H54 (cell line): ENCODE data around the gene C1QTNF6.
"Not testable (repeated sequence)": the region's sequence is repeated elsewhere in the genome, so short reads cannot be mapped to it uniquely, and the experiment has no call there.

Source experiments
- DNase-seq: peaks from one replicate; pipeline ENCODE4 v3.0.0; 2011; ENCODE audit warnings: low spot score, mixed read lengths; ENCODE audit not compliant: insufficient read length
- FAIRE-seq: peaks from 3 replicates; lab custom pipeline; 2011; peaks lifted over from hg19 to GRCh38; lab: Jason Lieb, UNC
- POLR2A ChIP-seq: IDR thresholded peaks from 2 replicates; pipeline ENCODE4 v1.6.1; 2011; ENCODE audit warnings: low read depth, mild to moderate bottlenecking, low read length

C1QTNF6 gene

DNA sequence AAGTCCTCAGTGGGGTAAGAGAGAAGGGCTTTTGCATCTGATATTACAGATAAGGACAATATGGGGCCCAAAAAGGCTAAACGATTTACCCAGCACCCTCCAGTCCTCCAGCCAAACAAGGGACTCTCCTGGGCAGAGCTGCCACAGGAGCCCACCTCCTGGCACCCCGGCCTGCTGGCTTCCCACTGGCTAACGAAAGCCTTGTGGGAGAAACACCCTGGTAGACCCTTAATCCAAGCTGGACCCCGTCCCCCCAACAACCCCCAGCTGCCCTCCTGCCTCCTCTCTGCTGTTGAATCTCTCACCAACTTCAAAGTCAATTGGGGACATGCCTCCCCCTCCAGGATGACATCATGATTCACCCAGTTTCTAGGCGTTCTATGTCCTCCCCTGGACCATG lies 10.8 kb downstream of the C1QTNF6 start:
- no peak for TF ChIP-seq POLR2A
- DNase-seq = no peak
- FAIRE-seq = no peak

GRCh38 chr22:37176464-37177061 lies 11.5 kb downstream of the C1QTNF6 start:
- TF ChIP-seq POLR2A = no peak
- DNase-seq (no peak), FAIRE-seq (no peak)

DNA sequence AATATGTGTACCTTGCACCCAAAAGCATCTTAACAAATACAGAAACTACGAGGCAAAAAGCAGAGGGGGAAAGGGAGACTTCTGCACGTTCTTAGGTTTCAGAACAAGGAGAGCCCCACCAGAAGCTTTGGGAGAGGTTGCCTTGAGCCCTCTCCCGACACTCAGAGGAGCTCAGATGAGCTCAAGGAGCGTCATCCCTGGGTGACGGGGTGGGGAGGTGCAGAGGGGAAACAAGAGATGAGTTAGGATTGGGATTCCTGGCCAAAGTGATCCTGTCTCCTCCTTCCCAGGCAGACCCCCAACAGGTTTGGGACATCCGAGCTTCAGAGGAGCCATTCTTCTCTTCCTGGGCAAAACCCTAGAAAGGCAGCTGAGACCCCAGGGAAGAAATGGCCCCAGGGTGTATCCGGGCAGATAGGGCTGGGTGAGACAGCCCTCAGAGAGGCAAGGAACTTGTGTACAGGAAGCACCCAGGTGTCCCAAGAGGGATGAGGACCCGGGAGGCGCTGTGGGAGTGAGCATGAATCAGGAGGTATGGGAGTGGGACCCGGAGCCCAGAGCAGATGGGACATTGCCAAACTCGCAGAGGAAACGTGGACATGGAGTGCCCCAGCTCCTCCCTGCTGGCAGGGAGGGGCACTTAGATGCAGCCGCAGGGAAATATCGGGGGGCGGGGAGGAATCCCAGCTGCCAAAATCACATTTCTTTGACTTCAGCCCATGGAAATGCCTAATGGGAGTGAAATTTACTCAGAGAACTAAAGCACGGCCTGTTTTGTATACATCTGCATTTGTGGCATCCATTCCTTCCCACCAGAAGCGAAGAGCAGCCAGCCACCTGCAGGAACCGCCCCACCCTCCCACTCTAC lies 12.4 kb downstream of the C1QTNF6 start:
- DNase-seq (no peak), FAIRE-seq (no peak)
- TF ChIP-seq POLR2A = no peak

DNA sequence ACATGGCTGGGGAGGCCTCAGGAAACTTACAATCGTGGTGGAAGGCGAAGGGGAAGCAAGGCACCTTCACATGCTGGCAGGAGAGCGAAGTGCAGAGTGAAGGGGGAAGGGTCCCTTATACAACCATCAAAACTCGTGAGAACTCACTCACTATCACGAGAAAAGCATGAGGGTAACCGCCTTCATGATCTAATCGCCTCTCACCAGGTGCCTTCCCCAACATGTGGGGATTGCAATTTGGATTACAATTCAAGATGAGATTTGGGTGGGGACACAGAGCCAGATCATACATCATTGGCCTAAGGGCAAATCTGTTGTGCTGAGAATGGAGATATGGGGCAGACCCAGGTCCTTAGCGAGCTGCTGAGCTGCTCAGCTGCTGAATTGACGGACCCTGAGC lies 13.1 kb downstream of the C1QTNF6 start:
- TF ChIP-seq POLR2A = no peak
- DNase-seq = no peak
- no peak for FAIRE-seq

DNA sequence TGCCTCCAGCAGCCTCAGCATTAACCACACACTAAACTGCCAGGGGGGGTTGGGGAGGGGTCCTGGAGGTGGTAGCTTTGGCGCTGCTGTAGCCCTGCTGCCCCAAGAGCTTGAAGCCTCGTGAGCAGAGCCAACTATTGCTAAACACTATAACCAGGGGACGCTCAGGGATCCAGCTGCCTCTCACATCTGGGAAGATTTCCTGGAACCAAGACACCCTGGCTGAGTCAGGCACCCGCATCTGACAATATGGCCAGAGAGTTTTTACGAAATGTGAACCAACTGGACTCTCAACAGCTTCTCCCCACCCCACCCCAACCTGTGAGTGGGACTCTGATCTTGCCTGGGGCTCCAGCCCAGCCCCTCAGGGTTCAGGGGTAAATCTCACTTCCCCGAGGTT lies 14.3 kb downstream of the C1QTNF6 start:
- FAIRE-seq (no peak), DNase-seq (no peak)
- TF ChIP-seq POLR2A = no peak

- DNase-seq (no peak), FAIRE-seq (no peak)
- no peak for TF ChIP-seq POLR2A
Observed at GRCh38 chr22:37172266-37173245, 15.5 kb downstream of the C1QTNF6 start.

GRCh38 chr22:37171662-37172061 lies 16.4 kb downstream of the C1QTNF6 start:
- TF ChIP-seq POLR2A = no peak
- DNase-seq (no peak), FAIRE-seq (no peak)

DNA sequence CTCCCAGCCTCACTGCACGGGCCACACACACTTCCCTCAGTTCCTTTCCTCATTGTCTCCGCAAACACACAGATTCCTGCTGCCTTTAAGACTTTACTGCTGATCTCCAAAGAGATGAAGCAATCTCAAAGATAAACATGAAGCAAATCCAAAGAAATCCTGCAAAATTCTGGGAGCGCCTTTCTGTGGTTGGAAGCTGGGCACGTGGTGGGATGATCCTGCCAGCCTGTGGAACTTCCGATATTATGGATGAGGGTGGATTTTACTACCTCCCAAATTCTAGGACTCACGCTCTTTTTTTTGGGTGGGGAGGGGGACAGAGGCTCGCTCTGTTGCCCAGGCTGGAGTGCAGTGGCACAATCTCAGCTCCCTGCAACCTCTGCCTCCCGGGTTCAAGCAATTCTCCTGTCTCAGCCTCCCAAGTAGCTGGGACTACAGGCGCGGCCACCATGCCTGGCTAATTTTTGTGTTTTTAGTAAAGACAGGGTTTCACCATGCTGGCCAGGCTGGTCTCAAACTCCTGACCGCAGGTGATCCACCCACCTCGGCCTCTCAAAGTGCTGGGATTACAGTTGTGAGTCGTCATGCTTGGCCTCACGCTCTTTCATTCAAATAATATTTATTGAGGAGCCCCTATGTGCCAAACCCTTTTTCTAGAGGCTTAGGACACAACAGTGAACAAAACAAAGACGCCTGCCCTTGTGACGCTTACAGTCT lies 17.2 kb downstream of the C1QTNF6 start:
- FAIRE-seq, DNase-seq: not testable (repeated sequence)

DNA sequence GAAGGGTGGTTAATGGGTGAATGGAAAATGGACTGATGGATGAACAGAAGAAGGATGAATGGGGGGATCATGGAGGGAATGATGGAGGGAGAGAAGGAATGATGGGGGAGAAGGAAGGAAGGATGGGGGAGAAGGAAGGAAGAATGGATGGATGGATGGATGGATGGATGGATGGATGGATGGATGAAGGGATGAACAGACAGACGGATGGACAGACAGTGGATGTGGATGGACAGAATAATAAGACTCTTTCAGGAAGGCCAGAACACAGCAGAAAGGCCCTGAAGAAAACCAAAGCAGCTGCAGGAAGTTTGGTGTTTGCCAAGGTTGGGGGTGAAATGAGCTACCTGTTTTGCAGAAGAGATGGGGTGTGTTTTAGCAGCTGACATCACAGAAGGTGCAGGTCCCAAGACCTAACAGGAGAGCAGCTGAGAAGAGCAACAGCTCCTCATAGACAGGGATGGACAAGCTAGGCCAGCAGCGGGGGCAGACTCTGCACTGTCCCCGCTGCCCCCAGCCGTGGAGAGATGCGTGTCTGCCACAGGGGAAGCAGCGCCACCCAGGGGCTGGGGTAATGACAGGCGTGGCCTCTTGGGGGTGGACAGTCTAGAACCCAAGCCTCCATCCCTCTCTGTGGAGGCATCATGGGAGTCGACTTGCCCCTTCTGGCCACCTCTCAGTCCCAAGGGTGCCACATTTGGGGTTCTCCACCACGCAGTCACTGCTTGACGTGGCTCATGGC lies 17.9 kb downstream of the C1QTNF6 start:
- FAIRE-seq = no peak
- no peak for DNase-seq
- no peak for TF ChIP-seq POLR2A

DNA sequence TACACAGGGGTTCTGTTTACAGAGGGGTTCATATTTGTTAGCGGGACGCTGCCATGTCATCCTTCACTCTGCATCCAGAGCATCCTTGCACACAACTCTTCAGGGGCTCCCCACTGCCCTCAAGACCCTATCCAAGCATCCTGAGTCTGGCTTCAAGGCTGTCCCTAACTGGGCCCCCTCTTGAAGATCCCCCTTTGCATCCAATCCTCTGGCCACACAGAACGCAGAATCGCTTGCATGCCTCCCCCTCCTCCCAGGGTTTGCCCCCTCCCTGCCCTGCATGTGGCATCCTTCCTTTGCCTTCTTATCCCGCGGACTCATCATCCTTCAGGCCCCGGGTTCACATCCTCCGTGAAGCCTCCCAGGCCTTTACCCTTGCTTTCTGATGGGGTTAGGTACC lies 18.6 kb downstream of the C1QTNF6 start:
- no peak for TF ChIP-seq POLR2A
- DNase-seq (no peak), FAIRE-seq (no peak)

GRCh38 chr22:37167981-37168647 lies 19.9 kb downstream of the C1QTNF6 start:
- FAIRE-seq (no peak), DNase-seq (no peak)
- no peak for TF ChIP-seq POLR2A
